ENCODE data around the gene LCP2. TPM values are rescaled to one million over a fixed set of nuclear protein-coding genes. Genes with fewer than 3 reads are reported as not detected.

Gene LCP2
- total RNA-seq, 1 experiment from 2014 or later = 0.72 TPM

- POLR2A ChIA-PET = no interaction called here
Observed at GRCh38 chr5:170201311-170201710, 96.3 kb downstream of the LCP2 start.

More at GRCh38 chr5:170201311-170201710, 96.3 kb downstream of the LCP2 start:
- no peak overlapping the region for H3K4me3 Mint-ChIP-seq
- no peaks in the 10 kb centered on the region for H3K9me3 Mint-ChIP-seq
- H3K36me3 Mint-ChIP-seq = no peaks in the 10 kb centered on the region
- no peak for TF ChIP-seq TEAD1 (CRISPR knock-in tag; IDR thresholded peaks at IDR 0.05)
- TF ChIP-seq ZNF263 (CRISPR knock-in tag; IDR thresholded peaks at IDR 0.05; ENCODE audit: low read depth) = no peak
- no peak for TF ChIP-seq JUN (CRISPR knock-in tag; IDR thresholded peaks at IDR 0.05)
- no peak for TF ChIP-seq E2F5 (CRISPR knock-in tag; IDR thresholded peaks at IDR 0.05)
- TF ChIP-seq ATF1 (CRISPR knock-in tag; IDR thresholded peaks at IDR 0.05) = no peak
- no peak for TF ChIP-seq MLX (CRISPR knock-in tag; IDR thresholded peaks at IDR 0.05)
- TF ChIP-seq AR (CRISPR knock-in tag; IDR thresholded peaks at IDR 0.05) = no peak
- no peak for TF ChIP-seq USF1 (CRISPR knock-in tag; IDR thresholded peaks at IDR 0.05)
- no peak for TF ChIP-seq IRF1 (CRISPR knock-in tag; IDR thresholded peaks at IDR 0.05)
- no peak for TF ChIP-seq PREB (CRISPR knock-in tag; IDR thresholded peaks at IDR 0.05; ENCODE audit: borderline replicate concordance)
- no peak for TF ChIP-seq ZMAT4 (CRISPR knock-in tag; IDR thresholded peaks at IDR 0.05)
- no peak for TF ChIP-seq NFATC4 (CRISPR knock-in tag; IDR thresholded peaks at IDR 0.05)
- TF ChIP-seq GRHL2 (CRISPR knock-in tag; IDR thresholded peaks at IDR 0.05; ENCODE audit: insufficient replicate concordance, severe bottlenecking) = no peak
- TF ChIP-seq SP1 (CRISPR knock-in tag; conservative IDR thresholded peaks at IDR 0.05) = no peak
- TF ChIP-seq USF2 (CRISPR knock-in tag; IDR thresholded peaks at IDR 0.05) = no peak
- TF ChIP-seq OVOL2 (CRISPR knock-in tag; IDR thresholded peaks at IDR 0.05; ENCODE audit: borderline replicate concordance) = no peak
- TF ChIP-seq NR1H2 (CRISPR knock-in tag; IDR thresholded peaks at IDR 0.05) = no peak
- TF ChIP-seq NR2C2 (CRISPR knock-in tag; IDR thresholded peaks at IDR 0.05) = no peak
- CTCF ChIA-PET = interaction anchor here (0.6 to 2.2 kb wide), 2 partner anchors 15 to 178 kb away, joined by 3 to 7 read pairs; no protein-coding TSS in a partner anchor
- H3K27me3 Mint-ChIP-seq (ENCODE audit: low read depth) = no peaks in the 10 kb centered on the region
- DNase-seq (ENCODE audit: low spot score) (no peak), ATAC-seq (no peak)
- H3K4me1 Mint-ChIP-seq = peaks cover 4% of the 10 kb centered on the region; the same call in 1 of the 2 replicates
- no peak overlapping the region for H3K27ac Mint-ChIP-seq

Measured in WTC11 (cell line).